Measurements from ENCODE around the gene CHCHD10.
A peak's percentile ranks its signal among the peaks of the same experiment; 100 is the strongest.

Gene CHCHD10

DNA sequence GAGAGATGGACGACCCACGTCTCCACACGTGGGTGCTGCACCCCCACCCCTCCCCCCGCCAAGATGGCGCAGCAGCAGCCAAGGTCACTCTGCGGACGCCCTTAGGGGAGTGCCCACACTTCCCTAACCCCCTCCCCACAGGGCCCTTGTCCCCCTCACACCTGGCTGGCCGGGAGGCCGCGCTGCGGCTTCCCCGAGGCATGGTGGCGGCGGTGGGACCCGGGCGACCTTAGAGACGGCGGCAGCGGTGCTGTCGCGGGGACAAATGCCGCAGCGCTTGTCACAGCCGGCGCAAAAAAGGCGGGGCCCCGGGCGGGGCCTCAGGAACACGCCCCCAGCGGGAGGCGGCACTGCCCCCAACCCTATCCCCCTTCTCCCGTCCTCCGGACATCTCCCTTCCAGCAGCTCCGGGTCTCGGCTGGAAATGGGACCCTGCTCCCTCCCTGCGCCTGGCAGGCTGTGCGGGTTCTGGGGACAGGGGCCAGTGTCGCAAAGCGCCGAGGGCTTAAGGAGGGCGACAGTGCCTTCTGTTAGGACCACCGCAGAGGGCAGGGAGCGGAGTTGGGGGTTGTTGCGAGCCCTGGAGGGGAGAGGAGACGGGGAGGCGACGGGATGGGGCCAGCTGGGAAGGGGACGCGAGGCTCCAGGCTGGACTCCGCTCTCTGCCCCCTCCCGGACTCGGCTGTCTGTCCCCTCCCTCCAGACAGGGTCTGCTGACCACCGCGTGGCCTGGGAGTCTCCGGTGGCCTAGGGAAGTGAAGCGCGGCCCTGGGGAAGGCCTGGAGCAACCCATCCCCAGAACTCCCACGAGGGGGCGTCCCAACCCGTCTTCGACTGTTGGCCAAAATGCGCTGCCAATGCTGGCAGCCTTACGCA, at the start of gene CHCHD10:
TSS of gene CHCHD10 (minus strand) at position 300 of the 876 bp plus-strand sequence. CDS start at position 202, 98 bp downstream.
- DNase-seq: peak; percentile 60

DNA sequence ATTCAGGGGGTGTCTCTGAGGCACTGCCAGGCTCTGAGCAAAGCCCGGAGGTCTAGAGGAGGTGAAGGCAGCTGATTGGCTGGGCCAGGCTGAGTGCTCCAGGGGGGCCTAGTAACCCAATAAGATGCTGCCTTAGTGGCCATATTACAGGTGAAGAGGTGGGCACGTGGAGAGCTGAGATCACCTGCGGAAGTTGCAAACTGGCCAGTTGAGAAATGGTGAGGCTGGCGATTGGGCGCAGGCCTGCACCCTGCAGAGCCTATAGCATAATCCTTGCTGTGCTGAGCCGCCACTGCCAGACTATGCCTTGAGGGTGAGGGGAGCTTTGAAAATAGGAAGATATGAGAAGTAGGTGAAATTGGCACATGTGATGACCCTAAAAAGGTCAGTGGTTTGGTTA, 49.4 kb upstream of the CHCHD10 start:
- DNase-seq: no peak

DNA sequence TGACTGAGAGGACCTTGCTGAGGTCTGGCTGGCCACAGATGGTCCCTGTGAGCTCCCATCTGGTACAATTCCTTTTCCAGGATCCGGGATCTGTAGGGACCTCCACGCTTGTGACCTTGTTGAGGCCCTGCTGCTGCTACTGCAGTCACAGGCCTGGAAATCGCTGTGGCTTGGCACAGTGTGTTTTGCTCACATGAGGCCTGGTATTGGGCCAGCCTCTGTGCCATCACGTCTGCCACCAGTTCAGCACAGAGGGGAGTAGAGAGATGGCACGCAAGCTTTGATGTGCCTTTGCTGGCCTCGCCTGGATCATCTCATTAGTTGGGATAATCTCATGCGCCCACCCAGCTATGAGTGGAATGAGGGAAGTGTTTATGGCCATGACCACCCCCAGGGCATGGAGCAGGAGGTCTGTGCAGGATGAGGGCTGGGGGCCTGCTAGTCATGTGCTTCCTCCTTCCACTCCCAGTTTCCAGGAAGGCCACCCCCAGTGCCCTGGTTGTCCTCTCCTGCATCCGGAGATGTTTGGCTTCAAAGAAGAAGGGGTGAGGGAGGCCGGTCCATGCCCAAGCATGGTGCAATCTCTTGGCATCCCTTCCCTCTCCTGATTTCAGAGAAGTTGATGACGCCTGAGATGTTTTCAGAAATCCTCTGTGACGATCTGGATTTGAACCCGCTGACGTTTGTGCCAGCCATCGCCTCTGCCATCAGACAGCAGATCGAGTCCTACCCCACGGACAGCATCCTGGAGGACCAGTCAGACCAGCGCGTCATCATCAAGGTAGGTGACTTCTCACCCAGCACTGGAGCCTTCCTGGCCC, 48.6 kb upstream of the CHCHD10 start:
- peak; percentile 83 for DNase-seq

DNA sequence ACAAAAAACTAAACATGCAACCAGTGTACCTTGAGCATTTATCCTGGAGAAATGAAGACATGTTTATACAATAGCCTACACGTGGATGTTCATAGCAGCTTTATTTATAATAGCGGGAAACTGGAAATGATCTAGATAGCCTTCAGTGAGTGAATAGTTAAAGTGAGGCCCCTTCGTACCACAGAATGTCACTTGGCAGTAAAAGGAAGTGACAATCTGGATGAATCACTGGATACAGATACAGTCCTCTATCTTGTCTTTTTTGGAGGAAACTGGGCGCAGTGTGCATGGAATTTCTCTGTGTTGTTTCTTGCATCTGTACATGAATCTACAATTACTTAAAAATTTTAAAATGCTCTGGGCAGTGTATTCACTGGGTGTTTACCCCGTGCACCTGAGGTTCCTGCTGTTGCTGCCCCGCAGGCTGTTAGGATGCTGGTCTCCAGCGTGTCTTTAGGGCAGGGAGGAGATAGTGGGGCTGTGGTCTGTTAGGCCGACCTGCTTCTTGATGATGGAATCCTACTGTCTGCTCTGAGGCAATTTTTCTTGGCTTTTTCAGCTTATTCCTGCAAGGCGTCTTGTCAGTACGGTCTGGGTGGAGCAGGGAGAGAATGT, 47.9 kb upstream of the CHCHD10 start:
- no peak for DNase-seq

DNA sequence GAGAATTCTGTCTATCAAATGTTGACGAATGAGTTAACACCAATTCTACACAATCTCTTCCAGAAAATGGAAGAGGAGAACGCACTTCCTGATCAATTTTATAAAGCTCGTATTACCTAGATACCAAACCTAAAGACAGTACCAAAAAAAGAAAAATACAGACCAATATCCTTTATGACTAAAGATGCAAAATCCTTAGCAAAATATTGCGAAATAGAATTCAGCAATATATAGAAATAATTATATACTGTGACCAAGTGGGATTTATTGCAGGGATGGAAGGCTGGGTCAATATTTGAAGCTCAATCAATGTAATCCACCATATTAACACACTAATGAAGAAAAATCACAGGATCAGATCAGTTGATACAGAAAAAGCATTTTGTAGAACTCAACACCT, 44.6 kb upstream of the CHCHD10 start:
- DNase-seq: no peak

DNA sequence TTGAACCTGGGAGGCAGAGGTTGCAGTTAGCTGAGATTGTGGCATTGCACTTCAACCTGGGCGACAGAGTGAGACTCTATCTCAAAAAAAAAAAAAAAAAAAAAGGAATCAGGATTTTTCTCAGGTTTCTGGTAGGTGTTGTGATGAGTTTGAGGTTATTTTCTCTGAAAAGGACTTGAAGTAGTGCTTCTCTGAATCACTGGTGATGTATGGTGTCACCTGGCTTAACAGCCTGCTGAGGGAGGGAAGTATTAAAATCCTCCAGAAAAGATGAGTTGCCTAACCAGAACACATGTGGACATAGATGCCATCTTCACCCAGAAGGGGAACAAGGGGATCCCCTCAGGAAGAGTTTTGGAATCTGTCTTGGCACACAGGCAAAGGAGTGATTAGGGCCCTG, 39.1 kb upstream of the CHCHD10 start:
- no peak for DNase-seq

DNA sequence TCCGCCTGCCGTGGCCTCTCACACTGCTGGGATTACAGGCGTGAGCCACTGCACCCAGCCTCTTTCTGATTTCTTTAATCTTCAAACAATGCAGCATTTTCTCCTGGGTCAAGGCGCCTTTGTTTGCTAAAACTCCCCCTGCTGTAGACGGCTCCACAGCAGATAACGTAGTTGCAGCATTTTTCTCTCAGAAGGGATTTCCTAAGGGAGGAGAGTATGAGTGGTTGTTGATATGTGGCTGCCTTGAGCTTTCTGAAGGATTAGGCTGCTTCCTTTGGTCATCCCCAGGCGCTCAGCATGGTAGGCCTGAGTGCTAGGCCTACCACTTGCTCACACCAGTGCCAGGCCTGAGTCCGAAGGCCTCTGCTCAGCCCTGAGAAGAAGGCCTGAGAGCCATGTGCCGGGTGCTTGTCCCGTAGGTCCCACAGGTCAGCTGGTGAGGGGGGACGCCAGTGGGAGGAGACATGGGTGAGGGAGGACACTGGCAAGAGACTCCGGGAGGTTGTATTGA, 37.1 kb upstream of the CHCHD10 start:
- no peak for DNase-seq

DNA sequence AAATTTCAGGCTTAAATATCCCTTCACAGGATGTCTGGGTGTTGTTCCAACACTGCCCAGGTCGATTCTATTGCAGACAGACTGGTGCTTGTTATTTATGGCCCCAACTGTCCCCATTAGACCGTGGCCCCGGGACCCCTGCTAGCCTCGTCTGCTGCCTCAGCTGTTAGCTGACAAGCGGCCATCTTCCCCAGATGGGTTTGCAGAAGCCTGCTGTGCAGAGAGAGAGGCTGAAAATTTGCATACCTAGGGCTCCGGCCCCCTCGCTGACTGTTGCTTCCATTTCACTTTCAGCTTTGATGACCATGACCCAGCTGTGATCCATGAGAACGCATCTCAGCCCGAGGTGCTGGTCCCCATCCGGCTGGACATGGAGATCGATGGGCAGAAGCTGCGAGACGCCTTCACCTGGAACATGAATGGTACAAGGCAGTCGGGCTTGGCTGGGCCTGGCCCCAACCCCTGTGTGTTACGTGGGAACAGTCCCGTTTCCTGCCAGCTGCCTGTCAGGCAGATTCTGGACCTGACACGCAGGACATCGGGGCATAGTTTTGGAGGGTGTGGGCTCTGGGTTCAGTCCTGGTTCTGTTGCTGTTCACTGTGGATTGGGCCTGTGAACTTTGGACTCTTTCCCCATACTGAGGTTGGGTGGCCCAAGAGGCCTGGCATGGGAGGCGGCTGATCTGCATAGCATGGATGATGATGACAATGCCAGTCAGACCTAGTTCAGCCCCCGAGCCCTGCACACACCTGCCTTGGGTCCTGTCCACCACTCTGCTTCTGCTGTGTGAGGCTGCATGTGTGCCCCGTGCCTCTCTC, 35.4 kb upstream of the CHCHD10 start:
- no peak for DNase-seq

DNA sequence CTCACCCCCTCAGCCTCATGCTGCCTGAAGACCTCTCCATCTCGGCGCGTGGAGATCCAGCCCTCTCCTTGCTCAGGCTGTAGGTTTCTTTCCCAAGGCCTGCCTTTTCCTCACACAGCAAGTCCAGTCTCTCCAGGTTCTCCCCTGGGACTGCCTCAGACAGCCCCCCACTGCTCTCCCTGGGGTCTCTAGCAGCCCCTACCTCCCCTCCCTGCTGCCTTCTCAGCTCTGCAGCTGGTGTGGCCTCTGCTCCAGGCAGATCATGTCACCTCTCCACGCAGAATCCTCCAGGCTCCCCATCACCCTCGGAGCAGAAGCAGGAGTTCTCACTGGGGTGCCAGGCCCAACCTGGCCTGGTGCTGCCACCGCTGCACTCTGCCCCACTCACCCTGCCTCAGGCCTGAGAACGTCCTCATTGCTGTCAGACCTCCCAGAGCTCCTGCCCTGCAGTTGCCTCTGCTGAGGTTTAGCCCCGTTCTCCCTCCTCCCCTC, 34.2 kb upstream of the CHCHD10 start:
- no peak for DNase-seq

DNA sequence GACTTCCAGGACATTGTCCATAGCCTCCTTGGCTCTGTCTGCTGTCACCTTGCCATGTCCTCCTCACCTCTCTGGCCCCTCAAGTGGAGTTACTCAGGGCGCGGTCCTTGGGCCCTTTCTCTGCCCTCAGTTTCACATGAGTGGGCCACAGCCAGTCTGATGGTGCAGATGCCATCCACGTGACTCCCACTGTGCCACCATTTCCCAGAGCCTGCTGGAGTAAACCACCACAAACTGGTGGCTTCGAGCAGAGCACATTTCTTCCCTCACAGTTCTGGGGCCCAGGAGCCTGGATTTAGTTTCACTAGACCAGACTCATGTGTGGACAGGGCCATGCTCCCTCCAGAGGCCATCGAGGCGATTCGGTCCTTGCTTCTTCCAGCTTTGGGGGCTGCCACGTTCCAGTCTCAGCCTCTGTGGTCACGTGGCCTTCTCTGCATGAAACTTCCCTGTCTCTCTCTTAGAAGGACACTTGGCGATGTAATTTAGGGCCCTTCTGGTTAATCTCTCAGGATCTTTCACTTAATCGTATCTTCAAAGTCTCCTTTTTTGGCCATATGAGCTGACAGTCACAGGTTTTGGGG, 33.6 kb upstream of the CHCHD10 start:
- DNase-seq: no peak

DNA sequence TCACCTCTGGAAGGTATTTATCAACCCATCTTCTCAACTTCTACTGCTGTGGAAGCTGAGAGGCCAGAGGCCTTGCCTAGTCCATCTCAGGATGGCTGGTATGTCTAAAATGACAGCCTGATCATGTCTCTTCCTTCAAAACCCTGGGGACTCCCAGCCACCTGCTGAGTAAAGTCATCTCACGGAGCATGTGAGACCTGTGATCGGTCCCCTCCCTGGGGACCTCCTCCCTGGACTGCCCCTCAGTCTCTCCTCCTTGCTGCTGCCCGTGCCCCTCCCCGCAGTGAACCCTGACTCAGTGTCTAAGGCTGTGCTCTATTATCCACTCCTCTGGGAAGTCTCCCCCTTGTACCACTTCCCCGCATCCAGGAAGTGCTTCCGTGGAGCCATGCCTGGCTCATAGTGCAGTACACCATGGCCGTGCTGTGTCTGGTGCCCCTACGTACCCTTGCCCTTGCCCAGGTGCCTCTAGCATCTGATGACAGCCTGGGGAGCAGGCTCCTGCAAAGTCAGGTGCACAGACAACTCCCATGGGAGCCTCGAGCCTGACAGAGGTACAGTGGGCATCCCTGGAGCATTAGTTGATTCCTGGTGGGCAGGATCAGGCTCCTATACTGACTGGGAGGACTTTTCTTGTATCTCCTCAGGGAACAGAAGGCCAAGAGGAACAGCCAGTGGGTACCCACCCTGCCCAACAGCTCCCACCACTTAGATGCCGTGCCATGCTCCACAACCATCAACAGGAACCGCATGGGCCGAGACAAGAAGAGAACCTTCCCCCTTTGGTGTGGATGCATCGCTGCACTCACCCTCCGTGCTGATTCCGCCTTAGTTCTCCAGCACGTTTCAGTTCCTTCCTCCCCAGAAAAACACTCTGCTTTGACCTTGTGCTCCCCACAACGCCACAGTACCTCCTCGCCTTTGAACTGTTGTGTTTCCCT, 32.8 kb upstream of the CHCHD10 start:
- no peak for DNase-seq

DNA sequence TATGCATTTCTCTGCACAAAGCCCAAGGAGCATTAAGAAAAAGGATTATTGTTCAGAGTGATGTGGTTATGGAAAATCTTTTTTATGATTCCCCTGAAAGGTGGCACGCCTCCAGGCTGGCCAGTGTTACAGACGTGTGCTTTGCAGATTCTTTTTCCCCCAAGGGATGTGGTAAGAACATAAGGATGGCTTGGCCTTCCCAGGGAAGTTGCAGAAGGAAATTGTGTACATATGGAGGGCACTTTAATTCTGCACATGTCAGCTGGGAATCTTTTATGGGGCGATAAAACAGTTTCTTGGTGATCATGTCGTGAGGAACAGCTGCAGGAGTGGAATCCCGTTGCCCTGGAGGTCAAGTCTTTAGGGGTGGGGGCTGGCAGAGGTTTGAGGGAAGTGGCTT, 28.7 kb upstream of the CHCHD10 start:
- DNase-seq: no peak

DNA sequence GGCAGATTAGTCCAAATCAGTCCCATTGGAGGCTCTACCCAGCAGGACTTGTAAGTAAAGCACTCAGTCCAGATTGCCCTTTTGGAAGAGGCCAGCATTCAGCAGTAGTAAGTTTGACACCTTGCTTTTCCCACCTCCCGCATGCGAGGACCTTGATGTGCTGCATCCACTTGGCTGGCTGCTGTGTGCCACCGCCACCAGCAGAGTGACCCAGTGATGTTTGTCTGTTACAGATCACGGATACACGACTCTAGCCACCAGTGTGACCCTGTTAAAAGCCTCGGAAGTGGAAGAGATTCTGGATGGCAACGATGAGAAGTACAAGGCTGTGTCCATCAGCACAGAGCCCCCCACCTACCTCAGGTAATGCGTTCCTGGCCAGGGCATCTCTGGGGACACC, 25.6 kb upstream of the CHCHD10 start:
- DNase-seq: no peak

DNA sequence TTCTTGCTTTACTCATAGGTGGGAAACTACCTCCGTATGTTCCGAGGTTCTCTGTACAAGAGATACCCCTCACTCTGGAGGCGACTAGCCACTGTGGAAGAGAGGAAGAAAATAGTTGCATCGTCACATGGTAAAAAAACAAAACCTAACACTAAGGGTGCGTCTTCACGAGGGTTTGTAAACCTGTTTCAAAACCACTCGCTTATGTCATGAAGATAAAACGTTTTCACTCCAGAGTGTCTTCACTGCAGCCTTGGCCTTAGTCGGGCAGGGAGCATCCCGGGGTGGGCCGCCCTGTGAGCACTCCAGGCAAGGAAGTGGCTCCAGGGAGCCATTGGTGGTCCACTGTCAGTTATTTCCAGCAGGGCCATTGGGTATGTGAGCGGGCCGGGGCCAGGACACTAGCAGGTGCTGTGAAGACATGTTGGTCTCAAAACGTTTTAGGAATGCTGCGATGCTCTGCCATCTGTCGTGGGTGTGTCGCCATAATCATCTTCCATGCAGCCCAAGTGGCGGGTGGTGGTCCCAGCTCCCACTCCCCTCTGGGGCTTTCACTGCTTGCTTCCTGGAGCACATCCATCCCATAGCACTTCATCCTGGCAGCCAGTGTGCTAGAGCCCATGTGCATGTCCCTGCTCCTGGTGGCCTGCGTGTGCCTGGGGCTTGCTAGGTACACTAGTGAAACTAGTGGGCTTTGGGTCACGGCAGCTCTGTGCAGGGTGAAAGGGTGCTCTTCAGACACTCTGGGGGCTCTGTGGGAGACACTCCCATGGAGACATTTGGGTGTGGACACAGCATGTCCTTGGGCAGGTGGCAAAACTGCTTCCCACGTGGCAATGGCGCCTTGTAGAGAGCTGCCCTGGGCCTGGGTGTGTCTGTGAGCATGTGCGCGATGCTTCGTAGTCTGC, 24.2 kb upstream of the CHCHD10 start:
- no peak for DNase-seq

DNA sequence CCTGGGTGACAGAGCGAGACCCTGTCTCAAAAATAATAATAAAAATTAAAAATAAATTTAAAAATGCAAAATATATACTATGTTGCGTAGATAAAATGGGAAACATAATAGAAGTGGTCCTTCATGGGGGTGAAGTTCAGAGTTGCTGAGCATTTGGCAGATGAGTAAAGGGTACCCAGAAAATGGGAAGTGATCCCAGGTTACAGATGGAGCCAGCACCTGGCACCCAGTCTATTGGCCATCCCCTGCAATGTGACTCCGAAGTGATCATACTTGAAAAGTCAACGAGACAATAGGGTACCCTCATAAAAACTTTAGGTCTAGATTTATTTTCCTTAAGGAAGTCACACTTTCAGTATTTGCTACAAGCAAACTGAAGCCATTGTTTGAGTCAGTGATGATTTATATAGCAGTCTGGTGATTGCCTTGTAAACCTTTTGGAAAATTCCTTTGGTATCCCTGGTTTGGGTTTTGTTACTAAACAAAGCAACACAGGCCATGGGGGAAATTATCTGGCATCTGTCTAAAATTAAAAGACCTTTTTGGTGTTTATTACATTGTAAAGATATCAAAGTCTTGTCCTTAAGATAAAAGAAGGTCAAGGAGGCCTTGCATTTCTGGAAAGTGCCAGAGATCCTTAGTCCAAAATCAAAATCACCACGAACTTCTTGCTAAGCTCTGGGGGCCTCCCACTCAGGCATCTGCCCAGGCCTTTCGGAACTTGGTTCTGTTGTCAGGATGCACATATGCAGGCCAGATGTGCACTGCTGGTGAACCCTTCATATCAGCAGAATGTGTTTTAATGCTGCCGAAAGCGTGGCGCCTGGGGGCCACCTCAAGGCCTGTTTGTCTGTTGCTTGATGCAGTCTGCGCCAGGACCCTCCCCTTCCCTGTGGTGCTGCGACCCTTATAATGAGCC, 23.3 kb upstream of the CHCHD10 start:
- no peak for DNase-seq

DNA sequence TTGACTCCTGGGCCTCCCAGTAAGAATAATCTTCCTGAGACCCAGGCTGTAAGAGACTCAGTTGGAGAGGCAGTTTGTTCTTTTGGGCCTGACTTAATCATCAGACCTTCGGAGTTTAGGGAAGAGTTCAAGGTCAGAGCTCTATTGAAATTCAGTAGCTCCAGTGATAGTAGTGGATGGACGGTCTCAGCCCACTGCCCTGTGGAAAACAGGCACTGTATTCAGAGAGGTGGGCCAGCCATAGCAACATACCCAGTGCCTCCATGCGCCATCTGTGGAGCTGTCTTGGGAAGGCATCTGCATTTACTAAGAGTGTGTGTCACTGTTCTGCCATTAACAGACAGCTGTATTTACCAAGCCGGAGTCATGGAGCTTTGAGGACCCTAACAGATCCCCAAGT, 21.9 kb upstream of the CHCHD10 start:
- no peak for DNase-seq

DNA sequence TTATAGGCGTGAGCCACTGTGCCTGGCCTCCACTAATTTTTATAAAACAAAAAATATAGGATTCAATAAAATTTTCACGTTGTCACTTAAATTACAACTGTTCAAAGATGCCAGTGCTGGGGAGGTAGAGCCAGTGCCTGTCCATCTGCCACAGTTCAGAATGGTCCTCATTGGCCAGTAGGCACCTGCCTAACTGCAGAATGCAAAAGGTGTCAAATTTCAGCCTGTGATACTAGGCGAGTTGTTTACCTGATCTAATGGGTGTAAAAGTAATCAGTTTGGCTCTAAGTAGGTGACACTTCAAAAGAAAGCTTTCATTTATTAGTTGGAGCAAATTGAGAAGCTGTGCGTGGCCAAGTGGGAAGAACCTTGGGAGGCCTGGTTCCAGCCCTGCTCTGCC, 21.3 kb upstream of the CHCHD10 start:
- DNase-seq: no peak

DNA sequence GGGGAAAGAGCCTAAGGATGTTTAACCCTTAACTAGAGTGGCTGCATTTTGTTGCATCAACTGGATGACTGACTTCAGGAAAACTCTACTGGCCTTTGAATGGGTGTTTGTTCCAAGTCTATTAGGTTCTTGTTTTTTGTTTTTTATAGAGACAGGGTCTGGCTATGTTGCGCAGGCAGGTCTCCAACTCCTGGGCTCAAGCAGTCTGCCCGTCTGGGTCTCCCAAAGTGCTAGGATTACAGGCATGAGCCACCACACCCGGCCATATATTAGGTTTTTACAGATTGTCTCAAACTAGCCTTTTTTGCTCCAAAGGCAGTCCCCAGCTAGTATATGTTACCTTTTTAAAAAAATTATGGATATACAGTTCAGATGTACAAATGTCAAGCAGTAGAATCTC, 20.1 kb upstream of the CHCHD10 start:
- no peak for DNase-seq

DNA sequence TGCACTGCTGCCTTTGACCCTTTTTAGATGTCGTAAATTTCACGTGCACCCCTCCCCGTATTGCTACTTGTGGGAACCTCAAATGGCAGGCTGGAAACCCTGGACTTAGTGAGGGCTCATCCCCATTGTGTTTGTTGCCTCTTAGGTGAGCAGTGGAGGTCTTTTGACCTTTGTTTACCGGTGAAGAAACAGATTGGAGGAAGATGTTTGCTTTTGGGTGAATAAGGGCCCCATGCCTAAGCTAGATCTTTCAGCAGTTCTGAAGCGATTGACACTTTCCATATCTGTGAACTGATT, 19.8 kb upstream of the CHCHD10 start:
- no peak for DNase-seq

All from NCI-H1694 (cell line).